Measurements from ENCODE around the gene RRAGC. TPM values are rescaled to one million over a fixed set of nuclear protein-coding genes. Genes with fewer than 3 reads are reported as not detected.
A peak's percentile ranks its signal among the peaks of the same experiment; 100 is the strongest.

The RRAGC gene
- total RNA-seq, 2 experiments from 2014 or later = 17.2 to 17.5 TPM

- peaks cover 64% of the 10 kb centered on the region for H3K27me3 Mint-ChIP-seq
- CTCF ChIA-PET = no interaction called here
- H3K9me3 Mint-ChIP-seq = no peaks in the 10 kb centered on the region
- H3K4me3 Mint-ChIP-seq = peak overlapping the region; percentile 28
- H3K36me3 Mint-ChIP-seq (ENCODE audit: low read depth) = no peaks in the 10 kb centered on the region
- no peak for DNase-seq
- peaks cover 5% of the 10 kb centered on the region for H3K4me1 Mint-ChIP-seq
- H3K27ac Mint-ChIP-seq = no peak overlapping the region
- POLR2A ChIA-PET = no interaction called here
Measured at GRCh38 chr1:38803647-38804046, 55.9 kb downstream of the RRAGC start.

GRCh38 chr1:38800720-38801671 lies 58.6 kb downstream of the RRAGC start:
- ChIA-PET CTCF (interaction anchor here (1.5 to 1.7 kb wide), 2 partner anchors 11 to 42 kb away, joined by 3 to 4 read pairs; no protein-coding TSS in a partner anchor), POLR2A (no interaction called here)
- Mint-ChIP-seq H3K4me3 (no peak overlapping the region), H3K27ac (no peak overlapping the region), H3K27me3 (peaks cover 65% of the 10 kb centered on the region), H3K9me3 (peaks cover under 1% of the 10 kb centered on the region), H3K36me3 (ENCODE audit: low read depth) (no peaks in the 10 kb centered on the region), H3K4me1 (peaks cover 5% of the 10 kb centered on the region)
- DNase-seq = no peak

GRCh38 chr1:38793299-38793698 lies 66.3 kb downstream of the RRAGC start:
- H3K9me3 Mint-ChIP-seq = peaks cover 10% of the 10 kb centered on the region
- H3K4me3 Mint-ChIP-seq = no peak overlapping the region
- peaks cover 56% of the 10 kb centered on the region for H3K27me3 Mint-ChIP-seq
- no peaks in the 10 kb centered on the region for H3K36me3 Mint-ChIP-seq (ENCODE audit: low read depth)
- CTCF ChIA-PET = interaction anchor here (1.7 kb wide), 1 partner anchor 14 kb away, joined by 3 read pairs; no protein-coding TSS in a partner anchor
- H3K27ac Mint-ChIP-seq = no peak overlapping the region
- POLR2A ChIA-PET = no interaction called here
- no peak for DNase-seq
- no peaks in the 10 kb centered on the region for H3K4me1 Mint-ChIP-seq

- Mint-ChIP-seq H3K27ac (no peak overlapping the region), H3K36me3 (ENCODE audit: low read depth) (no peaks in the 10 kb centered on the region), H3K4me1 (no peaks in the 10 kb centered on the region), H3K27me3 (peaks cover 44% of the 10 kb centered on the region), H3K9me3 (peaks cover 10% of the 10 kb centered on the region), H3K4me3 (no peak overlapping the region)
- CTCF ChIA-PET = interaction anchor here (1.7 kb wide), 1 partner anchor 13 kb away, joined by 3 read pairs; no protein-coding TSS in a partner anchor
- POLR2A ChIA-PET = no interaction called here
- no peak for DNase-seq
Measured at GRCh38 chr1:38791892-38792291, 67.7 kb downstream of the RRAGC start.

GRCh38 chr1:38791164-38791515 lies 68.4 kb downstream of the RRAGC start:
- Mint-ChIP-seq H3K36me3 (ENCODE audit: low read depth) (no peaks in the 10 kb centered on the region), H3K9me3 (peaks cover 10% of the 10 kb centered on the region), H3K4me1 (no peaks in the 10 kb centered on the region), H3K27me3 (peaks cover 45% of the 10 kb centered on the region), H3K27ac (no peak overlapping the region), H3K4me3 (no peak overlapping the region)
- DNase-seq = no peak
- ChIA-PET POLR2A (no interaction called here), CTCF (no interaction called here)

- CTCF ChIA-PET = interaction anchor here (1.1 to 1.5 kb wide), 2 partner anchors 10 to 15 kb away, joined by 3 read pairs; no protein-coding TSS in a partner anchor
- Mint-ChIP-seq H3K4me1 (no peaks in the 10 kb centered on the region), H3K27ac (no peak overlapping the region), H3K9me3 (peaks cover 7% of the 10 kb centered on the region), H3K36me3 (ENCODE audit: low read depth) (no peaks in the 10 kb centered on the region), H3K27me3 (peaks cover 44% of the 10 kb centered on the region), H3K4me3 (no peak overlapping the region)
- DNase-seq = no peak
- POLR2A ChIA-PET = no interaction called here
Measured at GRCh38 chr1:38790422-38791163, 69.0 kb downstream of the RRAGC start.

- ChIA-PET CTCF (interaction anchor here (1.1 to 1.5 kb wide), 2 partner anchors 11 to 14 kb away, joined by 3 read pairs; no protein-coding TSS in a partner anchor), POLR2A (no interaction called here)
- Mint-ChIP-seq H3K4me3 (no peak overlapping the region), H3K9me3 (peaks cover 7% of the 10 kb centered on the region), H3K27ac (no peak overlapping the region), H3K4me1 (no peaks in the 10 kb centered on the region), H3K27me3 (peaks cover 47% of the 10 kb centered on the region), H3K36me3 (ENCODE audit: low read depth) (no peaks in the 10 kb centered on the region)
- DNase-seq = no peak
Measured at GRCh38 chr1:38789498-38790169, 69.9 kb downstream of the RRAGC start.

- H3K27ac Mint-ChIP-seq = no peak overlapping the region
- ChIA-PET CTCF (no interaction called here), POLR2A (no interaction called here)
- DNase-seq = no peak
- H3K4me1 Mint-ChIP-seq = no peaks in the 10 kb centered on the region
- peaks cover 56% of the 10 kb centered on the region for H3K27me3 Mint-ChIP-seq
- H3K36me3 Mint-ChIP-seq (ENCODE audit: low read depth) = no peaks in the 10 kb centered on the region
- peaks cover 7% of the 10 kb centered on the region for H3K9me3 Mint-ChIP-seq
- no peak overlapping the region for H3K4me3 Mint-ChIP-seq
Measured at GRCh38 chr1:38788341-38789336, 70.9 kb downstream of the RRAGC start.

Other genes with a start within 250 kb of the RRAGC start
- gene MYCBP, start 13.6 kb upstream of the RRAGC start, total RNA-seq = 10 to 100 TPM; 40.7 TPM
- gene GJA9, start 21.8 kb upstream of the RRAGC start, total RNA-seq = not detected
- not detected for gene RHBDL2, start 82.1 kb upstream of the RRAGC start, total RNA-seq
- 10 to 100 TPM; 61.2 to 74.5 TPM for gene AKIRIN1, start 131.5 kb upstream of the RRAGC start, total RNA-seq
- 100 to 1,000 TPM; 125 to 148 TPM for gene NDUFS5, start 166.6 kb upstream of the RRAGC start, total RNA-seq

Measured in activated CD4-positive, alpha-beta T cell treated with anti-CD3 and anti-CD28 coated beads, Interleukin-2, amount 10 ng/mL, durations not matched to agents 7 days and 5 days (primary cell).